ENCODE measurements around the gene PEAR1. TPM values are rescaled to one million over a fixed set of nuclear protein-coding genes. Genes with fewer than 3 reads are reported as not detected.

Gene PEAR1
- polyA plus RNA-seq, 1 of the 3 experiments (the other 2 are of a cell fraction) = 1.2 TPM

DNA sequence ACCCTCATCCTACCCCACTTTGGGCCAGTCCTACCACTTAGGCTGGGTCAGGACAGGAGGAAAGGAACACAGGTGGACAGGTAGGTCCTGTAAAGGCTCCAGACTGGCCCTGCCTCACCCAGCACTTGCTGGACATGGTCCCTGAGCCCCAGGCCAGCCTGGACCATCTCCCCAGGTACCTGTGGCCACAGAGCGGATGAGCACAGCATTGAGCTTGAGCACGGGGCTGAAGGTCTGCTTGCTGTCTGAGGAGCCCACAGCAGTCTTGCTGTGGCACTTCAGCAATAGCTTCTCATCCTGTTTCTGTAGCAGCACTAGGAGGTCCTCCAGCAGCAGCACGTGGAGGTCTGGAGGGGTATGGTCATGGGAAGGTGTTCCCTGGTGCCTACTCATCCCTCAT lies 50.2 kb downstream of the PEAR1 start:
- no peak overlapping the region for H2AFZ ChIP-seq (ENCODE audit: low read depth)
- no peak overlapping the region for H3K4me3 ChIP-seq (ENCODE audit: low read depth in 2 of 2, low read length in 1 of 2)
- no peak overlapping the region for H3K4me2 ChIP-seq
- no peaks in the 10 kb centered on the region for H3K27me3 ChIP-seq (ENCODE audit: insufficient read depth)
- H3K79me2 ChIP-seq (ENCODE audit: insufficient read depth) = no peaks in the 10 kb centered on the region
- no peak for DNase-seq
- 93% methylated on average over 3 of the region's 3 CpGs for WGBS (ENCODE audit: low lambda C conversion rate)
- H3F3A ChIP-seq (replicated peaks; ENCODE audit: insufficient read depth) = no peaks in the 10 kb centered on the region
- no peaks in the 10 kb centered on the region for H3K9me3 ChIP-seq
- POLR2A ChIA-PET = no interaction called here
- CTCF ChIA-PET = interaction anchor here (1.4 kb wide), 1 partner anchor 34 kb away, joined by 6 read pairs; no protein-coding TSS in a partner anchor
- TF ChIP-seq, protein P1, sequence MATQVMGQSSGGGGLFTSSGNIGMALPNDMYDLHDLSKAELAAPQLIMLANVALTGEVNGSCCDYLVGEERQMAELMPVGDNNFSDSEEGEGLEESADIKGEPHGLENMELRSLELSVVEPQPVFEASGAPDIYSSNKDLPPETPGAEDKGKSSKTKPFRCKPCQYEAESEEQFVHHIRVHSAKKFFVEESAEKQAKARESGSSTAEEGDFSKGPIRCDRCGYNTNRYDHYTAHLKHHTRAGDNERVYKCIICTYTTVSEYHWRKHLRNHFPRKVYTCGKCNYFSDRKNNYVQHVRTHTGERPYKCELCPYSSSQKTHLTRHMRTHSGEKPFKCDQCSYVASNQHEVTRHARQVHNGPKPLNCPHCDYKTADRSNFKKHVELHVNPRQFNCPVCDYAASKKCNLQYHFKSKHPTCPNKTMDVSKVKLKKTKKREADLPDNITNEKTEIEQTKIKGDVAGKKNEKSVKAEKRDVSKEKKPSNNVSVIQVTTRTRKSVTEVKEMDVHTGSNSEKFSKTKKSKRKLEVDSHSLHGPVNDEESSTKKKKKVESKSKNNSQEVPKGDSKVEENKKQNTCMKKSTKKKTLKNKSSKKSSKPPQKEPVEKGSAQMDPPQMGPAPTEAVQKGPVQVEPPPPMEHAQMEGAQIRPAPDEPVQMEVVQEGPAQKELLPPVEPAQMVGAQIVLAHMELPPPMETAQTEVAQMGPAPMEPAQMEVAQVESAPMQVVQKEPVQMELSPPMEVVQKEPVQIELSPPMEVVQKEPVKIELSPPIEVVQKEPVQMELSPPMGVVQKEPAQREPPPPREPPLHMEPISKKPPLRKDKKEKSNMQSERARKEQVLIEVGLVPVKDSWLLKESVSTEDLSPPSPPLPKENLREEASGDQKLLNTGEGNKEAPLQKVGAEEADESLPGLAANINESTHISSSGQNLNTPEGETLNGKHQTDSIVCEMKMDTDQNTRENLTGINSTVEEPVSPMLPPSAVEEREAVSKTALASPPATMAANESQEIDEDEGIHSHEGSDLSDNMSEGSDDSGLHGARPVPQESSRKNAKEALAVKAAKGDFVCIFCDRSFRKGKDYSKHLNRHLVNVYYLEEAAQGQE (IDR thresholded peaks at IDR 0.05; ENCODE audit: low read depth, low read length) = no peak
- no peak for TF ChIP-seq RAD21 (IDR thresholded peaks at IDR 0.05; ENCODE audit: low read length)
- TF ChIP-seq EZH2phosphoT487 (IDR thresholded peaks at IDR 0.05; ENCODE audit: borderline replicate concordance, low read depth) = no peak
- TF ChIP-seq, protein P2, sequence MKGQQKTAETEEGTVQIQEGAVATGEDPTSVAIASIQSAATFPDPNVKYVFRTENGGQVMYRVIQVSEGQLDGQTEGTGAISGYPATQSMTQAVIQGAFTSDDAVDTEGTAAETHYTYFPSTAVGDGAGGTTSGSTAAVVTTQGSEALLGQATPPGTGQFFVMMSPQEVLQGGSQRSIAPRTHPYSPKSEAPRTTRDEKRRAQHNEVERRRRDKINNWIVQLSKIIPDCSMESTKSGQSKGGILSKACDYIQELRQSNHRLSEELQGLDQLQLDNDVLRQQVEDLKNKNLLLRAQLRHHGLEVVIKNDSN (IDR thresholded peaks at IDR 0.05; ENCODE audit: borderline replicate concordance, low read depth) = no peak
- no peak for TF ChIP-seq NFIC (IDR thresholded peaks at IDR 0.05; ENCODE audit: borderline replicate concordance)
- TF ChIP-seq FOXM1 (IDR thresholded peaks at IDR 0.05; ENCODE audit: low read depth) = no peak
- TF ChIP-seq, protein P3, sequence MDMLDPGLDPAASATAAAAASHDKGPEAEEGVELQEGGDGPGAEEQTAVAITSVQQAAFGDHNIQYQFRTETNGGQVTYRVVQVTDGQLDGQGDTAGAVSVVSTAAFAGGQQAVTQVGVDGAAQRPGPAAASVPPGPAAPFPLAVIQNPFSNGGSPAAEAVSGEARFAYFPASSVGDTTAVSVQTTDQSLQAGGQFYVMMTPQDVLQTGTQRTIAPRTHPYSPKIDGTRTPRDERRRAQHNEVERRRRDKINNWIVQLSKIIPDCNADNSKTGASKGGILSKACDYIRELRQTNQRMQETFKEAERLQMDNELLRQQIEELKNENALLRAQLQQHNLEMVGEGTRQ (IDR thresholded peaks at IDR 0.05; ENCODE audit: borderline replicate concordance, low read depth, low read length) = no peak
- no peak for TF ChIP-seq SMC3 (IDR thresholded peaks at IDR 0.05; ENCODE audit: low read depth, low read length)
- no peak for TF ChIP-seq ELF1 (IDR thresholded peaks at IDR 0.05)
- H4K20me1 ChIP-seq (ENCODE audit: insufficient read depth) = no peaks in the 10 kb centered on the region
- H3K9ac ChIP-seq = no peak overlapping the region
- no peaks in the 10 kb centered on the region for H3K4me1 ChIP-seq (ENCODE audit: control insufficient read depth in 1 of 2, insufficient read depth in 2 of 2, low read depth in 1 of 2, low read length in 1 of 2)
- H3K36me3 ChIP-seq (replicated peaks in 1 of 2; ENCODE audit: control insufficient read depth in 1 of 2, insufficient read depth in 2 of 2, low read length in 1 of 2) = peaks cover 24 to 84% of the 10 kb centered on the region in 2 experiments
- no peak overlapping the region for H3K27ac ChIP-seq (ENCODE audit: low read depth in 2 of 2, low read length in 1 of 2)
- no peaks in the 10 kb centered on the region for H3K9me2 ChIP-seq

DNA sequence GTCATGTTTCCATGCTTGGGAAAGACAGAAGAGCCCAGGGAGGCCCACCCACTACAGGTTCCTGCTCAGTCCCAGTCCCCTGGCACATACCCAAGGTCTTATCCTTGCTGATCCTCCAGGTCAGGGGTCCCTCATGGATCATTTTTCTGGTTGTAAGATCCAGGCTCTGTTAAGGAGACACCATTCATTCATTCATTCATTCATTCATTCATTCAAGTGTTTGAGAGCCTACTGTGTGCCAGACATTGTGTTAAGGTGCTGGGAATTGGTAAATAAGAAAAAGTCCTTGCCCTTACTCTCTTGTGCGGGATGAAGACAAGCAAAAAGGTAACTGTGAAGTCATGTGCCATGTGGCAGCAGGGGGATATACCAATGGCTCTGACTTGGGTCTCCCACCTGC lies 50.8 kb downstream of the PEAR1 start:
- Histone ChIP-seq H2AFZ (ENCODE audit: low read depth) (no peak overlapping the region), H3K27ac (ENCODE audit: low read depth in 2 of 2, low read length in 1 of 2) (no peak overlapping the region), H4K20me1 (ENCODE audit: insufficient read depth) (no peaks in the 10 kb centered on the region), H3F3A (replicated peaks; ENCODE audit: insufficient read depth) (no peaks in the 10 kb centered on the region), H3K4me1 (ENCODE audit: control insufficient read depth in 1 of 2, insufficient read depth in 2 of 2, low read depth in 1 of 2, low read length in 1 of 2) (no peaks in the 10 kb centered on the region), H3K27me3 (ENCODE audit: insufficient read depth) (no peaks in the 10 kb centered on the region), H3K9ac (no peak overlapping the region), H3K36me3 (replicated peaks in 1 of 2; ENCODE audit: control insufficient read depth in 1 of 2, insufficient read depth in 2 of 2, low read length in 1 of 2) (peaks cover 24 to 84% of the 10 kb centered on the region in 2 experiments), H3K4me2 (no peak overlapping the region), H3K4me3 (ENCODE audit: low read depth in 2 of 2, low read length in 1 of 2) (no peak overlapping the region), H3K9me3 (no peaks in the 10 kb centered on the region), H3K9me2 (no peaks in the 10 kb centered on the region), H3K79me2 (ENCODE audit: insufficient read depth) (no peaks in the 10 kb centered on the region)
- POLR2A ChIA-PET = no interaction called here
- CTCF ChIA-PET = interaction anchor here (1.4 kb wide), 1 partner anchor 34 kb away, joined by 6 read pairs; no protein-coding TSS in a partner anchor
- WGBS (ENCODE audit: low lambda C conversion rate) = 100% methylated on average over 1 of the region's 1 CpG
- TF ChIP-seq CHD2 (IDR thresholded peaks at IDR 0.05; ENCODE audit: low read length, partially characterized antibody) (no peak), TEAD4 (IDR thresholded peaks at IDR 0.05; ENCODE audit: borderline replicate concordance, insufficient read depth) (no peak), POLR2AphosphoS5 (IDR thresholded peaks at IDR 0.05; ENCODE audit: low read depth, low read length) (no peak), ELF1 (IDR thresholded peaks at IDR 0.05) (no peak), NRF1 (IDR thresholded peaks at IDR 0.05; ENCODE audit: low read depth, low read length) (no peak)
- TF ChIP-seq, protein P4, sequence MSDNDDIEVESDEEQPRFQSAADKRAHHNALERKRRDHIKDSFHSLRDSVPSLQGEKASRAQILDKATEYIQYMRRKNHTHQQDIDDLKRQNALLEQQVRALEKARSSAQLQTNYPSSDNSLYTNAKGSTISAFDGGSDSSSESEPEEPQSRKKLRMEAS (IDR thresholded peaks at IDR 0.05; ENCODE audit: low read depth) = no peak
- TF ChIP-seq, protein P5, sequence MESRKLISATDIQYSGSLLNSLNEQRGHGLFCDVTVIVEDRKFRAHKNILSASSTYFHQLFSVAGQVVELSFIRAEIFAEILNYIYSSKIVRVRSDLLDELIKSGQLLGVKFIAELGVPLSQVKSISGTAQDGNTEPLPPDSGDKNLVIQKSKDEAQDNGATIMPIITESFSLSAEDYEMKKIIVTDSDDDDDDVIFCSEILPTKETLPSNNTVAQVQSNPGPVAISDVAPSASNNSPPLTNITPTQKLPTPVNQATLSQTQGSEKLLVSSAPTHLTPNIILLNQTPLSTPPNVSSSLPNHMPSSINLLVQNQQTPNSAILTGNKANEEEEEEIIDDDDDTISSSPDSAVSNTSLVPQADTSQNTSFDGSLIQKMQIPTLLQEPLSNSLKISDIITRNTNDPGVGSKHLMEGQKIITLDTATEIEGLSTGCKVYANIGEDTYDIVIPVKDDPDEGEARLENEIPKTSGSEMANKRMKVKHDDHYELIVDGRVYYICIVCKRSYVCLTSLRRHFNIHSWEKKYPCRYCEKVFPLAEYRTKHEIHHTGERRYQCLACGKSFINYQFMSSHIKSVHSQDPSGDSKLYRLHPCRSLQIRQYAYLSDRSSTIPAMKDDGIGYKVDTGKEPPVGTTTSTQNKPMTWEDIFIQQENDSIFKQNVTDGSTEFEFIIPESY (IDR thresholded peaks at IDR 0.05; ENCODE audit: borderline replicate concordance, low read depth) = no peak
- DNase-seq = no peak
